HG02678 (cell line): ENCODE results near the gene LRCH4.

Experiments
- ATAC-seq: cut with Tn5 transposase; IDR thresholded peaks from one replicate; pipeline ENCODE4 v1.9.1; 2021; ENCODE audit warnings: mild to moderate bottlenecking, moderate library complexity; ENCODE audit not compliant: unreplicated experiment

Gene LRCH4

GRCh38 chr7:100585511-100586265 lies at the start of gene LRCH4:
TSS of gene LRCH4 (minus strand) at chr7:100586129. CDS start at chr7:100586100, 29 bp downstream.
- peak; percentile 26 for ATAC-seq

GRCh38 chr7:100632951-100633717 lies 47.2 kb upstream of the LRCH4 start:
- peak; percentile 57 for ATAC-seq

GRCh38 chr7:100630066-100630465 lies 44.1 kb upstream of the LRCH4 start:
- ATAC-seq, result no peak

GRCh38 chr7:100629117-100629716 lies 43.3 kb upstream of the LRCH4 start:
- ATAC-seq, result no peak

- ATAC-seq, result no peak
Measured at GRCh38 chr7:100627238-100627549, 41.3 kb upstream of the LRCH4 start.

- ATAC-seq, result peak; percentile 93
Measured at GRCh38 chr7:100626530-100627237, 40.8 kb upstream of the LRCH4 start.

- ATAC-seq, result no peak
Measured at GRCh38 chr7:100626055-100626454, 40.1 kb upstream of the LRCH4 start.

- ATAC-seq, result no peak
Measured at GRCh38 chr7:100623951-100624824, 38.3 kb upstream of the LRCH4 start.

GRCh38 chr7:100621554-100621953 lies 35.6 kb upstream of the LRCH4 start:
- ATAC-seq, result no peak

GRCh38 chr7:100620804-100621203 lies 34.9 kb upstream of the LRCH4 start:
- ATAC-seq, result no peak

GRCh38 chr7:100620239-100620638 lies 34.3 kb upstream of the LRCH4 start:
- no peak for ATAC-seq

- ATAC-seq, result no peak
Measured at GRCh38 chr7:100614308-100614861, 28.5 kb upstream of the LRCH4 start.

GRCh38 chr7:100613412-100614175 lies 27.7 kb upstream of the LRCH4 start:
- ATAC-seq, result no peak

- ATAC-seq, result no peak
Measured at GRCh38 chr7:100612730-100613390, 26.9 kb upstream of the LRCH4 start.

- ATAC-seq, result peak; percentile 90
Measured at GRCh38 chr7:100611983-100612729, 26.2 kb upstream of the LRCH4 start, which contains the start of gene MOSPD3. TSS of gene MOSPD3 (plus strand) at chr7:100612540. CDS start at chr7:100612792, 252 bp downstream.

GRCh38 chr7:100609958-100610357 lies 24.0 kb upstream of the LRCH4 start:
- no peak for ATAC-seq

- no peak for ATAC-seq
Measured at GRCh38 chr7:100607111-100607510, 21.2 kb upstream of the LRCH4 start.

- ATAC-seq, result no peak
Measured at GRCh38 chr7:100606313-100606712, 20.4 kb upstream of the LRCH4 start.
